ENCODE measurements around the gene EIF2S2. TPM values are rescaled to one million over a fixed set of nuclear protein-coding genes. Genes with fewer than 3 reads are reported as not detected.

The EIF2S2 gene
- total and polyA plus RNA-seq, 3 experiments from 2014 or later = 24.2 to 130 (median 128) TPM

DNA sequence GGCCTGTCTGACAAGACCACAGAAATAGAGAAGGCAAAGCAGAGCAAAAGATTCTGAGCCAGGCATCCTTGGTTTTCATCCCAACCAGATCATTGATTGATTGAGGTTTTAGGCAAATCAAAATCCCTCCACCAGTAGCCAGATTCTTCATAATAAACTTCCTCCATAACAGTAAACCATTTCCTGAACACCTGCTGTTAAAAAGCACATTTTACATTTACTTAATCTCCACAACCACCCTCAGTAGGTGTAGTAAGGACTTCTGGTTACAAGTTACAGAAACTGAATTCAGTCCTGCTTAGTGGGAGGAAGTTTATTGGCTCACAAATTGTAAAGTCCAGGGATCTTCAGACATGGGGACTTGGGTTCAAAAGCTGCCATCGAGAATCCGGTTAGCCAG lies 28.3 kb downstream of the EIF2S2 start:
- CTCF ChIA-PET = no interaction called here

DNA sequence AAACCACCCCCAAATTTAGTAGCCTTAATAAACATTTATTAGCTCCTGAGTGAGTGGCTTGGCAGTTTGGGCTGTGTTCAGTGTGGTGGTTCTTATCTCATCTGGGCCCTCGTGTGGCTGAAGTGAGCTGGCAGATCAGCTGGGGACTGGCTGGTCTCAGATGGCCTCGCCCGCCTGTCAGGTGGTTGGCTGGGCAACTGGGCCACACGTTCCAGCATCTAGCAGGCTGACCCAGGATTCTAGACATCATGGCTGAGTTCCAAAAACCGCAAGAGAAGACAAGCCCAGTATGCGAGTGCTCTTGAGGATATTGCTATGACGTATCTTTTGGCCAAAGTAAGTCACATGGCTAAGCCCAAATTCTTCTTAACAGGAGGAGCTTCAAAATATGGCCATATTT lies 28.9 kb downstream of the EIF2S2 start:
- peaks cover 17 to 22% (median 18%) of the 10 kb centered on the region in 3 donors for H3K4me1 Mint-ChIP-seq
- H3K27ac ChIP-seq (ENCODE audit: low read depth, low read length) = no peak overlapping the region
- ChIA-PET POLR2A (no interaction called here), CTCF (no interaction called here)
- no peak overlapping the region for H3K4me3 Mint-ChIP-seq
- no peak overlapping the region for H3K4me3 ChIP-seq (ENCODE audit: low read length)
- H3K9me3 ChIP-seq (ENCODE audit: low read length) = no peaks in the 10 kb centered on the region
- peaks cover 38% of the 10 kb centered on the region for H3K36me3 ChIP-seq (ENCODE audit: insufficient read depth, low read length)
- H3K36me3 Mint-ChIP-seq = peaks cover 0 to 96% (median 17%) of the 10 kb centered on the region in 3 donors
- no peaks in the 10 kb centered on the region for H3K27me3 Mint-ChIP-seq
- no peaks in the 10 kb centered on the region for H3K4me1 ChIP-seq (ENCODE audit: insufficient read depth, low read length)
- DNase-seq = no peak
- H3K27me3 ChIP-seq (ENCODE audit: insufficient read depth, low read length, poor library complexity, severe bottlenecking) = no peaks in the 10 kb centered on the region
- no peaks in the 10 kb centered on the region for H3K9me3 Mint-ChIP-seq
- peak overlapping the region in 5 of 8 donors; percentile 27 to 84 (median 53) for H3K27ac Mint-ChIP-seq

More for the DNA sequence above, 28.3 kb downstream of the EIF2S2 start:
- Mint-ChIP-seq H3K4me3 (no peak overlapping the region), H3K9me3 (no peaks in the 10 kb centered on the region), H3K4me1 (peaks cover 17 to 25% (median 18%) of the 10 kb centered on the region in 3 donors), H3K27ac (peak overlapping the region; percentile 15 to 84 (median 61)), H3K36me3 (peaks cover 0 to 96% (median 17%) of the 10 kb centered on the region in 3 donors), H3K27me3 (no peaks in the 10 kb centered on the region)
- H3K4me3 ChIP-seq (ENCODE audit: low read length) = no peak overlapping the region
- DNase-seq = no peak
- POLR2A ChIA-PET = no interaction called here
- no peaks in the 10 kb centered on the region for H3K4me1 ChIP-seq (ENCODE audit: insufficient read depth, low read length)
- no peaks in the 10 kb centered on the region for H3K27me3 ChIP-seq (ENCODE audit: insufficient read depth, low read length, poor library complexity, severe bottlenecking)
- H3K27ac ChIP-seq (ENCODE audit: low read depth, low read length) = no peak overlapping the region
- H3K36me3 ChIP-seq (ENCODE audit: insufficient read depth, low read length) = peaks cover 45% of the 10 kb centered on the region
- no peaks in the 10 kb centered on the region for H3K9me3 ChIP-seq (ENCODE audit: low read length)

DNA sequence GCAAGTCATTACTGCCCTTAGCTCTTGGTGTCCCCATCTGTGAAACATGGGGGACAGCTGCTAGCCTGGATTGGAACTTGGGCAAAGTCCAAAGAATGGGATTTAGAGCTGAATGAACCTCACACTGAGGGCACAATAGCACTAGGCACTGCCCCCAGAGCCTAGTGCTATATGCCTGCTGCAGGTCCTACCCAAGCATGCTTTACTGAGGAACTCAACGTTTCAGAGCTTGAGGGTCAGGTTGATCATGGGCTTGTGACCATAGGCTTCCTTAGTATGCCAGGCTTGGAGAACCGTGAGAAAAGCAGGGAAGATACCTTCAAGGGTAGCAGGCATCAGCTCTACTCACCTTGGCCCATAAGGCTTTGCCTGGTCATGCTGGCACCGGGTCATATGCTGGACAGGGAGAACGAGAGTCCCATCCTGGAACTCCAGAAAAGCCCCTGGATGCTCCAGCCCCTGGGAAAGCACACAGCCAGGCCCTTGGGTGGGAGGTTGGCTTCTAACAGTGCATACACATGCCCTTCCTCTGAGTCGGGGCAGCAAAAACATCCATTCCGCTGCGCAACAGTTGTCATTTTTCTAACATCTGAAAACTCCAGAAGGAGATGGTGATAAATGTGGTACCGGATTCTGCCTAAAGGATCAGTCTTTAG lies 29.7 kb downstream of the EIF2S2 start:
- Mint-ChIP-seq H3K27ac (peak overlapping the region in 4 of 8 donors; percentile 39 to 84 (median 57)), H3K9me3 (no peaks in the 10 kb centered on the region), H3K4me1 (peaks cover 17 to 19% (median 18%) of the 10 kb centered on the region in 3 donors), H3K27me3 (no peaks in the 10 kb centered on the region), H3K36me3 (peaks cover 0 to 95% (median 16%) of the 10 kb centered on the region in 3 donors), H3K4me3 (no peak overlapping the region)
- no peaks in the 10 kb centered on the region for H3K9me3 ChIP-seq (ENCODE audit: low read length)
- CTCF ChIA-PET = interaction anchor here (0.7 to 0.9 kb wide), 2 partner anchors 13 to 135 kb away, joined by 3 read pairs; no protein-coding TSS in a partner anchor
- no peaks in the 10 kb centered on the region for H3K27me3 ChIP-seq (ENCODE audit: insufficient read depth, low read length, poor library complexity, severe bottlenecking)
- no peak overlapping the region for H3K4me3 ChIP-seq (ENCODE audit: low read length)
- H3K36me3 ChIP-seq (ENCODE audit: insufficient read depth, low read length) = peaks cover 43% of the 10 kb centered on the region
- H3K27ac ChIP-seq (ENCODE audit: low read depth, low read length) = no peak overlapping the region
- POLR2A ChIA-PET = interaction anchor here (0.6 to 1.0 kb wide), 2 partner anchors 9 to 30 kb away, joined by 3 read pairs; partner anchors contain the start of gene EIF2S2
- no peaks in the 10 kb centered on the region for H3K4me1 ChIP-seq (ENCODE audit: insufficient read depth, low read length)
- no peak for DNase-seq

DNA sequence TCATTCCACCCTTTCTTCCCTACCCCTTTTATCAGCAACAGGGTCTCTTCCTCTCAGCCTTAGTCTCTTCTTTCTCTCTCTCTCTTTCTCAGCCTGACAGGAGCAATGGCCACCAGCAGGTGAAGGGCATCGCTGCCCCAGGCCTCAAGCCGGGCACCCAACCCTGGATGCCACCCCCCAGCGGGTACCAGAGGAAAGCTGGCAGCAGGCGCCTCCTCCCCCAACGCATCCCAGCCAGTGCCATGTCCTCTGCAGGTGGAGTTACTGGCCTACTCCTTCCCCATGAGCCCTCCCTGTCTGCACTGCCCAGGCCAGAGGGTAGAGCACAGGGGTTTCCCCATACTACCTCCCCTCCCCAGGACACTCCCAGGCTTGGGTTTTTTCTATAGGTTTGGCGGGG lies 32.2 kb downstream of the EIF2S2 start:
- peak overlapping the region in 3 of 8 donors; percentile 33 to 42 (median 42) for H3K27ac Mint-ChIP-seq
- no peaks in the 10 kb centered on the region for H3K27me3 Mint-ChIP-seq
- H3K36me3 ChIP-seq (ENCODE audit: insufficient read depth, low read length) = peaks cover 58% of the 10 kb centered on the region
- H3K27ac ChIP-seq (ENCODE audit: low read depth, low read length) = no peak overlapping the region
- no peaks in the 10 kb centered on the region for H3K27me3 ChIP-seq (ENCODE audit: insufficient read depth, low read length, poor library complexity, severe bottlenecking)
- H3K36me3 Mint-ChIP-seq = peaks cover 0 to 93% (median 20%) of the 10 kb centered on the region in 3 donors
- no peak for DNase-seq
- CTCF ChIA-PET = interaction anchor here (1.1 kb wide), 1 partner anchor 11 kb away, joined by 4 read pairs; no protein-coding TSS in a partner anchor
- H3K9me3 Mint-ChIP-seq = no peaks in the 10 kb centered on the region
- POLR2A ChIA-PET = interaction anchor here (0.6 kb wide), 1 partner anchor 287 kb away, joined by 3 read pairs; no protein-coding TSS in a partner anchor
- no peak overlapping the region for H3K4me3 ChIP-seq (ENCODE audit: low read length)
- no peak overlapping the region for H3K4me3 Mint-ChIP-seq
- H3K4me1 Mint-ChIP-seq = peaks cover 9 to 10% (median 9%) of the 10 kb centered on the region in 3 donors
- H3K4me1 ChIP-seq (ENCODE audit: insufficient read depth, low read length) = no peaks in the 10 kb centered on the region
- no peaks in the 10 kb centered on the region for H3K9me3 ChIP-seq (ENCODE audit: low read length)

DNA sequence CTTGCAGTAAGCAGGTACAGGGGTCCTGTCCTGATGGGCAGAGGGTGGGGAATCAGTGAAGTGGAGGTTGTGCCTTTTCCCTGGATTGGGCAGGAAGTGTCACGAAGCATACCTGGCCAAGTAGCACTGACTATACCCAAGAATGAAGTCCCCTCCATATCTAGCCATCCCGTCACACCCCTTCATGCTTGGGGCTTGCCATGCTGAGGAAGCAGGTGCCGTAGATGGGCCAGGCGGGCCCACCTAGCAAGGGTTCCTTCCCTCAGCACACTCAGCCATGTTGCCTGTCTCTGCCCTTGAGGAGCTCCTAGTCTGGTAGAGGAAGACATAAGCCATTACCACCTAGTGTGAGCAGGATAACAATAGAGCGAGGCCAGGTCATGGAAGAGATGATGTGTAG lies 33.5 kb downstream of the EIF2S2 start:
- no peak overlapping the region for H3K4me3 Mint-ChIP-seq
- no peaks in the 10 kb centered on the region for H3K27me3 Mint-ChIP-seq
- H3K4me1 Mint-ChIP-seq = peaks cover 4 to 9% (median 5%) of the 10 kb centered on the region in 3 donors
- POLR2A ChIA-PET = interaction anchor here (0.6 to 1.5 kb wide), 2 partner anchors 34 to 35 kb away, joined by 3 read pairs; partner anchors contain the start of gene EIF2S2
- Histone ChIP-seq H3K27ac (ENCODE audit: low read depth, low read length) (no peak overlapping the region), H3K4me1 (ENCODE audit: insufficient read depth, low read length) (no peaks in the 10 kb centered on the region), H3K27me3 (ENCODE audit: insufficient read depth, low read length, poor library complexity, severe bottlenecking) (no peaks in the 10 kb centered on the region), H3K36me3 (ENCODE audit: insufficient read depth, low read length) (peaks cover 60% of the 10 kb centered on the region), H3K4me3 (ENCODE audit: low read length) (no peak overlapping the region), H3K9me3 (ENCODE audit: low read length) (no peaks in the 10 kb centered on the region)
- peaks cover 0 to 92% (median 15%) of the 10 kb centered on the region in 3 donors for H3K36me3 Mint-ChIP-seq
- no peaks in the 10 kb centered on the region for H3K9me3 Mint-ChIP-seq
- CTCF ChIA-PET = interaction anchor here (1.7 kb wide), 1 partner anchor 16 kb away, joined by 4 read pairs; no protein-coding TSS in a partner anchor
- H3K27ac Mint-ChIP-seq = peak overlapping the region; percentile 8 to 94 (median 64)
- no peak for DNase-seq

DNA sequence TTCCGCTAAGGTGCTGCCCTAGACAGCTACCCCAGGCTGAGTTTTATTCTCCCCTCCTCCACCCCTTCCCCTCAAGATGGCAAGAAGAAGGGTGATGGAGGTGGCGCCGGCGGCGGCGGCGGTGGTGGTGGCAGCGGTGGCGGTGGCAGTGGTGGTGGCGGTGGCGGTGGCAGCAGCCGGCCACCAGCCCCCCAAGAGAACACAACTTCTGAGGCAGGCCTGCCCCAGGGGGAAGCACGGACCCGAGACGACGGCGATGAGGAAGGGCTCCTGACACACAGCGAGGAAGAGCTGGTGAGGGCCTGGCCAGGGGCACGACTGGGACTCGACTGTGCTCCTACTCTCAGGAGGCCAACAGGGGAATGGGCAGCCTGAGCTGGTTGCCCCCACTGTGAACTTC lies 35.1 kb downstream of the EIF2S2 start:
- ChIA-PET CTCF (interaction anchor here (0.6 to 1.7 kb wide), 5 partner anchors 8 to 409 kb away, joined by 3 to 5 read pairs (median 3); no protein-coding TSS in a partner anchor), POLR2A (interaction anchor here (1.5 kb wide), 1 partner anchor 36 kb away, joined by 3 read pairs; the partner anchor contains the start of gene EIF2S2)
- DNase-seq = no peak
- no peaks in the 10 kb centered on the region for H3K9me3 ChIP-seq (ENCODE audit: low read length)
- Mint-ChIP-seq H3K4me3 (no peak overlapping the region), H3K36me3 (peaks cover 0 to 90% (median 17%) of the 10 kb centered on the region in 3 donors), H3K4me1 (peaks cover 0 to 17% (median 7%) of the 10 kb centered on the region in 3 donors), H3K27me3 (no peaks in the 10 kb centered on the region), H3K9me3 (no peaks in the 10 kb centered on the region), H3K27ac (peak overlapping the region in 1 of 8 donors; percentile 62)
- H3K4me1 ChIP-seq (ENCODE audit: insufficient read depth, low read length) = no peaks in the 10 kb centered on the region
- no peak overlapping the region for H3K27ac ChIP-seq (ENCODE audit: low read depth, low read length)
- no peaks in the 10 kb centered on the region for H3K27me3 ChIP-seq (ENCODE audit: insufficient read depth, low read length, poor library complexity, severe bottlenecking)
- peaks cover 56% of the 10 kb centered on the region for H3K36me3 ChIP-seq (ENCODE audit: insufficient read depth, low read length)
- no peak overlapping the region for H3K4me3 ChIP-seq (ENCODE audit: low read length)

DNA sequence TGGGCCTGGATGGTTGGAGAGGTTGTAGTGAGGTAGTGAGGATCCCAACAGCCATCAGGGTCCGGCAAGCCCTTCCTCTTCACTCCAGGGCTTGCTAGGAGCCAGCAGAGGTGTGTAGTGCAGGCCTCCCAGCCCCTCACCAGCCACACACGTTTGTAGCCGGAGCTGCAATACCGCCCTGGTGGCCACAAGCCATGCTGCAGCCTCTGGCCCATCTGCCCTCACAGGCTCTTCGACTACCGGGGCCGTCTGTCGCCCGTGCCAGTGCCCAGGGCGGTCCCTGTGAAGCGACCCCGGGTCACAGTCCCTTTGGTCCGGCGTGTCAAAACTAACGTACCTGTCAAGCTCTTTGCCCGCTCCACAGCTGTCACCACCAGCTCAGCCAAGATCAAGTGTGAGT lies 36.4 kb downstream of the EIF2S2 start:
- Histone ChIP-seq H3K4me3 (ENCODE audit: low read length) (no peak overlapping the region), H3K9me3 (ENCODE audit: low read length) (no peaks in the 10 kb centered on the region), H3K27ac (ENCODE audit: low read depth, low read length) (no peak overlapping the region), H3K27me3 (ENCODE audit: insufficient read depth, low read length, poor library complexity, severe bottlenecking) (no peaks in the 10 kb centered on the region), H3K36me3 (ENCODE audit: insufficient read depth, low read length) (peaks cover 47% of the 10 kb centered on the region), H3K4me1 (ENCODE audit: insufficient read depth, low read length) (no peaks in the 10 kb centered on the region)
- Mint-ChIP-seq H3K9me3 (no peaks in the 10 kb centered on the region), H3K27me3 (no peaks in the 10 kb centered on the region), H3K27ac (peak overlapping the region in 3 of 8 donors; percentile 42 to 68 (median 68)), H3K36me3 (peaks cover 0 to 86% (median 12%) of the 10 kb centered on the region in 3 donors), H3K4me3 (no peak overlapping the region), H3K4me1 (peaks cover 2 to 13% (median 11%) of the 10 kb centered on the region in 3 donors)
- no peak for DNase-seq
- ChIA-PET POLR2A (no interaction called here), CTCF (no interaction called here)
